Fibroblast of skin of left biceps (primary cell): ENCODE results near the gene JAG1.

Source experiments
- DNase-seq, 2 experiments: peaks; one replicate each; pipeline ENCODE4 v3.0.0-alpha.2; 2013; ENCODE audit warnings: low read depth in 2 of 2

Gene JAG1

DNA sequence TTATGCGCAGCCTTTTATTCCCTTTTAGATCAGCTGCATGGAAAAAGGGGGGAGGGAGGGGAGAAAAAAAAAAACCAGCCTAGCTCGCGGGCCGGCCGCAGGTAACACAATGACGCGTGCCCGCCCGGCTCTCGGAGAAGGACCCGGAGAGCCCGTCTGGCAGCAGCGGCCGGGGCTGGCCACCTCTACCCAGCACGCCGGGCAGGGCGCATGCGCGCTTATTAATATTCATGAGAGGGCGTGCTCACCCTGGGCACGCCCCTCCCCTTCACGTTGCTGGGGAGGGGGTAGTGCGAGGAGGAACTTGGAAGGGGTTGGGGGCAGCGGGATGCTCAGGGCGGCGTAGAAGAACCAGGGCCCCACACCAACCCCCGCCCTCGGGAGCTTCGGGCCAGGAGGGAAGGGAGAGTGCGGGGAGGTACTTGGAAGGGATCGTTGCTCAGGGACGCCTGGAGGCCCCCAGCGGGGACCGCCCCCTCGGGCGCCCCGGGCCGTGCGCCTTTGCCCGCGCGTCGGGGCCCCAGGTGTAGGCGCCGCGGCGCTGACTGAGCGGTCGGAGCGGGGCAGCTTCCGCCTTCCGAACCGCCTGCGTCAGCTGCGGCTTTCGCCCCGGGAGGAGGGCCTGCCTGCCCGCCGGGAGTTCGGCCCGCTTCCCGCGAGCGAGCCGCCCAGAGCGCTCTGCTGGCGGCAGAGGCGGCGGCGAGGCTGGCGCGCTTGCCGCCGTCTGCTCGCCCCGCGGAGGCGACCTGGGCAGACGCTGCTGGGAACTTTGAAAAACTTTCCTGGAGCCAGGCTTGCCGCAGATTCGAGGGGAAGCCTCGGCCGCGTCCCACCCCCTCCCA, at the start of gene JAG1:
JAG1 (minus strand) TSS at position 158 of the 842 bp plus-strand sequence. CDS start 469 bp downstream, outside the sequence.
- DNase-seq, result peak; percentile 86 to 87

DNA sequence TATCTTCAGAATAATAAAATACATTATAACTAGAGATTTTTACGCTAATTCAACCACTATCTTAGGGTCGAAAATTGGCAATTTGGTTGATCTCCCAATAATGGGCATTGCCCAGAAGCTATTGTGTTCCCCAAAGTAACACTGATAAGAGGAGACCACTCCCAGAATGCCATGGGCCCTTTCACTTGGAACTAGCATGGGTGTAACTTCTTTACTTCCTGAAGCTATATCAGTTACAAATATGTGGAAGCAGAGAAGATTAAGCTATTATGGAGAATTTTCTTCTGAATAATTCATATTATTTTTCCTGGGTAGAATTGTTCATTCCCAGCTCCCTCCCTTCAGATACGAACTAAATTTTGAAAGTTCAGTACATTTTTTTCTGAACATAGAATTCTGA, 48.2 kb upstream of the JAG1 start:
- DNase-seq, result no peak

DNA sequence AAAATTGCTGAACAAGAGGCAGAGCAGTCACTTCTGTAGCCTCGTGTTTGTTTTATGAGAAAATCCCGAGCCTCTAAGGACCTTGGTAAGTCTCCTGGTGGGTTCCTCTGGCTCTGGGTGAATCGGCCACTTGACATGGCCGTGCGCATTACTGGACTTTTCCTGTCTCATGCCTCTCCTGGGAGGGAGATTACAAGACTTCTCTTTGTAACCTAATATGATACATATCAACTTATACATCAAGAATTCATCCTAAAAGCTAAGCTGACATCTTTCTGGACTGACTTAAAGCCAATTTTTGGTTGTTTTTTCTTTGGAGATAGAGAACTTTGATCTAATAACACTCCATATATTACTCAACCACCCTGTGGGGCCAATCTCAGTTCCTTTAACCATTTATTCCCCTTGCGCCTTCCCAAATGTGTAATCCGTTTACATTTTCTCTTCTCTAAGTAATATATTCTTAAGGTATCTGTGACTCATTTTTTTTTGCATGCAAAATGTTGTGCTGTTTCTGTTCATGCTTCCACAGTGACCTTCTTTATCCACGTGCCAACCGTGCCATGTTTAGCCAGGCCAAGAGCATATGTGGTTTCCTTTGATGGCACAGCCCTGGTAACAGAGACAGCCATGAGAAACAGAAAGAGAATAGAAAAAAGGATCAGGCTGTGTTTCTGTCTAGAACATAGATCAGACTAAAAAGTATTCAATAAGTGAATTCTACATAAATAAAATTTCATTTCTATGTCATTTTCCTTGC, 47.5 kb upstream of the JAG1 start:
- DNase-seq, result no peak

DNA sequence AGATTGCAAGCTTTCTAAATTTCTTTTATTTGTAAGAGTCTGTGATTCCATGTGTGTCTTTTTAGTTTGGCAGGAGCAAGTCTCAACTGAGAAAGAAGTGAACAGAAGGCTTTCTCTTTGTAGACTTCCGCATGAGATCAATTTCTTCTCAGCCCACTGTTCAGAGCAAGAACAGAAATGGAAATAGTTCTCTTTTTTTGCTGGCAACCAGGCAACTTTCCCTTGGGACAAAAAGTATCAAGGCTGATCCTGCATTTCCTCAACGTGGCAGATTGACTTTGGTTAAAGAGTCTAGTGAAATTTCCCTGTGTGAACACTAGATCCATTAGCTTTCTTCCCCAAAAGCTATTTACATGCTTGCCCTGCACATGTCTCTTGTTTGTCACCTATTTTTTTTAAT, 46.8 kb upstream of the JAG1 start:
- no peak for DNase-seq

DNA sequence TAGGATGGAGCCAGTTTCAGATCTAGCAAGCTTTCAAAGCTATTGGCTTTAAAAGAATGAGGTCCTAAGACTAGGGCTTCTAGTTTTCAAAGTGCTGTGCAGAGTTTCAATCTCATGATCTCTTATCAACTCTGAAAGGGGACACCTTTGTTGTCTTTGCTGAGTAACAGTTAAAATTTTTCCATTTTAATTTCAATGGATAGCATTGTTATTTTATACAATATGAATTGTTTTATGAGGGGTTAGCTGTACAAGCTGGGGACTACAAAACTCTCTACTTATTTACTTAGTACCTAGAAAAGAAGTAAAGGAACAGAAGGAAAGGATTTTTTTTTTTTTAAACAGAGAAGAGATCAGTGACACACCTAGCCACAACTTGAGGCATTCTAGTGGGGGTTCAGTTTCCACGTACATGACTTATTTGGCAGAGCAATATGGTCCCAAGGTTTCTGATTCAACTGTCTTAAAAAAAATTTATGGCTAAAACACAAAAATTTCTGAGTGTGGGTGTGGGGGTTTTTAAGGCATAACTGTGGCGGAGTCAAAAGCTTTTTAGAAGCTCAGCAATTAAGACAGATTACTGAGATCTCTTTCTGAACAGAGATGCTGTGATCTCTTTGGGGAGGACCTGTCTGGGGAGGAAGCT, 46.1 kb upstream of the JAG1 start:
- no peak for DNase-seq

DNA sequence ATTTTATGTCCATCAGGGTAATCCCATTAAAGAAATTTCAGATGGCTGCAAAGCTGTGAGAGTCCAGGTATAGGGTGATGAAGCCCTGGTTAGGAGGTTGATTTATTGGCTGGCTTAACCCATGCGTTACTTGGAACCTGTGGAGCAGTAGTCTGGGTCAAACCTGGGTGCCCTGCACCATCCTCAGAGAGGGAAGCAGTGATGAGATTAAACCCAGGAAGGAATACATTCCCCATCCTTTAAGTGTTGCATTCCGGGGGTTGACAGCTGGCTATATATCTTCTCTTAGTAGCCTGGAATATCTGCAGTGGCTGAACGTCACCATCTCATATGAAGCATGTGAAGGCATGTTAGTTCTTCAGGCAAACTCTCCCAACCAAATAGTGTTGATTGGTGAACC, 44.9 kb upstream of the JAG1 start:
- no peak for DNase-seq

DNA sequence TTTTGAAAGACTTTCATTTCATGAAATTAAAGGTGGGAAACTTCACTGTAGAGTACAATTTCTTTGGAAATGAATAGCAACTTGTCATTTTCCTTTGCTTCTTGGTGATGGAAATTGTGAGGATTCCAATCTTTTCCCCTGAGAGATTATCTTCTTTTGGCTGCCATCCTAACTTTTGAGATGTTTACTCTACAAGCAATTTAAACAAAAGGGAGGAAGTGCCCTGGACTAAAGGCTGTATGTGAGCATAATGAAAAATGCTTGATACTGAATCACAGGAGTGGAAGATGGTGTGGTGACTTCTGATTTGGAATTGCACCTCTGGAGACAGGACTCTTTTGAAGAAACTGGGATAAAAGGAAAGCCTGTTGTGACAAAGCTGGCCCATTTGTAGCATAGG, 43.1 kb upstream of the JAG1 start:
- DNase-seq, result peak; percentile 13 to 17

DNA sequence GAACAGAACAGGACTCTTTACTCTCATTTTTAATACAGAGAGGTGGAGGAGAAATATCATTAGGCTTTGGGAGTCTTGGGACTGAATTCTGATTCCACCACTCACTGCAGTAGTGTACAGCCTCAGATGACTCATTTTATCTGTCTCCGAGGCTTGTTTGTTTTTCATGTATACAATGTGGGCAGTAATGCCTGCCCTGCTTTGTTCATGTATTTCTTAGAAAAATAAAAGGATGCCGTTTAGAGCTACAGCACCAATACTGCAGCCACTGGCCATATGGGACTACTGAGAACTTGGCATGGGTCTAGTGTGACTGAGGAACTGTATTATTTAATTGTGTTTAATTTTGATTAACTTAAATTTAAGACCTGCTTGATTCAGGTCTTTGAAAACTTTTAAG, 41.2 kb upstream of the JAG1 start:
- no peak for DNase-seq

DNA sequence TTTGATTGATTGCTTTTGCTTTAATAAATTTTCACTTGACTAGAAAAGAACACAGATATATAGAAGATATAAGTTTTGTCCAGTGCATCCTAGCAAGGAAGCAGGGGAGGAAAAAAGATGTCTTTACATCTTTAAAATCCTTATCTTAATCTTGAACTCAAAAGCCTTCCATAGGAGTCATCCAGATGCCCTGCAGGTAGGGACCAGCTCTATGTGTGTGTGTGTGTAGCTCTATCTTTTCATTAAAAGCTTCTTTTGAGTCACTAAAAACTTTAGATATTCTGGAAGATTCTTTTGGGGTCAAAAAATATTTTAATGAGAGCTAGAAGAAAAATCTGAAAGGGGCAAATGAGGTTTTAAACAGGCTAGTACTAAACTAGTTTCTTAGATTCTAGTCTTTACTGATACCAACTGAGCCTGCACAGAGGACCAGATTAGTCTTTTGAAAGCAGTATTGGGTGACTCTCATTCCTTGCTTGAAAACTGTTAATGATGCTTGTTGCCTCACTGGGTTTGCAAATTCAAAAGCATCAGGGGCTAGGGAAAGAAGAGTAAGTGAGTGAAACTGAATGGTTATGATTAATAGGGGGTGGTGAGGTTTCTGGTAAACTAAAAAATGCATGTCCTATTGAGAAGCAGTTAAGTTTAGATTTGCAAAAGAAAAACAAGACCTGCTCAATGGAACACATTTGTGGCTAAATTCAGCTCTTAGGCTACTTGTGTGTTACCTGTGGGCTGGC, 40.6 kb upstream of the JAG1 start:
- no peak for DNase-seq

DNA sequence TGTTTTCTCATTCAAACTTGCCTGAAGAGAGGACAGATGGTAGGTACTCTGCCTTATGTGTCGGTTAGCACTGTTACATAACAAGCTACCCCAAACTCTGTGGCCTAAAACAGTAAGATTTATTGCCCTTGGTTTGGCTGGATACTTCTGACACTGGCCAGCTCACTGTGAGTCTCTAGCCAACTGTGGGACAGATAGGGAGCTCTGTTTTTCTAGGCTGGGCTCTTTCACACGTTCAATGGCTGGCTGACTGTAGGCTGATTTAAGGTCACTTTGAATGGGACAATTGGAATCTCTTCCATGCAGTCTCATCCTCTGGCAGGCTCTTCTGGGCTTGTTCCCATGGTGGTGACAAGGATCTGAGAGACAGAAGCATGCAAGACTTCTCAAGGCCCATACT, 39.4 kb upstream of the JAG1 start:
- DNase-seq, result no peak

DNA sequence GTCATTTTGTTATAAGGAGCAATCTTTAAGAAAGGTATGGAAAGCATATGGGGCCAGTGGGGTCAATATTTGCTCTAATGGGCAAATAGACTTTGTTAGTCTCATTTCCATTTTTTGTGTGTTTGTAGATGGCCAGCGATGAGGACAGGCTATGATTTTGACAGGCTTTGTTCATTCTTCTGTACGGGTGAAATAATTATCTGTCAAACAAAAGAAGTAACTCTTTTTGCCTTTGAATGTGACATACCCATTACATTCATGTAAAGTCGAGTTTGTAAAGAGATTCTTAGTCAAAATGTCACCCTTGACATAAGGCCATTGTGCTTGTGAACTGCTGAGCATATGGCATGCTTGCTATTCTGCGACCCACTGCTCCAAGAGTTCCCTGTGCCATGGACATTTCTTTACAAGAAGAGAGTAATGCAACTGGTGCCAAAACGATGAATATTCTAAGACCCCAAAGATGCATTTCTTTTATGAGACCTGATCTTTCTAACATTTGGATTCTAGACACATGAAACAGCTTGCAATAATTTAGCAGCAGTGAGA, 38.2 kb upstream of the JAG1 start:
- DNase-seq, result no peak

DNA sequence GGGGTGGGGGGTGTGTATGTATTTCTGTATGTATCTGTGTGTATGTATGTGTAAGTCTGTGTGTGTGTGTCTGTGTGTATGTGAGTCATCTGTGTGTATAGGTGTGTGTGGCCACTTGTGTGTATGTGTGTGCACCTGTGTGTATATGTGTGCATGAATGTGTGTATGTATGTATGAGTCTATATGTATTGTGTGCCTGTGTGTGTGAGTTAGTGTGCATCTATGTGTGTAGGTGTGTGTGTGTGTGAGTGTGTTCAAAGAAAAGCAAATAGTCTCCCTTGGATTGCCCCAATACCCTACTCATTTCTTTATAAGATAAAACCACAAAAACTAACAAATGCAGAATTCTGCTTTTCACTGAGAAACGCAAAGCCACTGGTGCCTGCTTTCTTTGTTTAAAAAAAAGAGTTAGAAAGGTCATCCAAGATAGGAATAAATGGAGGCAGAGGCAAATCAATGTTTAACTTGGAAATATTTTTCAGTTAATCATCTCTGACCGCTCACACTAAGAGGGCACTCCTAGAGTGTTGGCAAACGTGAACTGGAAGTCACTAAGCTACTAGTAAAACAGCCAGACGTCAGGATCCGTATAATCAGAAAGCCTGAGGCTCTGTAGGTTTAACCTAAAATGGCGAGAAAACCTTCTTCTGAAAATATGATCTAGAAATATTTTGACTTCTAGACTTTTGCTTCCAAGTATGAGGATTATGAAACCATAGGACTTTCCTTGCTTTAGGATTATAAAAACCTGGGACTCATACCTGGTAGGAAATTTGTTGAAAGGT, 37.4 kb upstream of the JAG1 start:
- no peak for DNase-seq

DNA sequence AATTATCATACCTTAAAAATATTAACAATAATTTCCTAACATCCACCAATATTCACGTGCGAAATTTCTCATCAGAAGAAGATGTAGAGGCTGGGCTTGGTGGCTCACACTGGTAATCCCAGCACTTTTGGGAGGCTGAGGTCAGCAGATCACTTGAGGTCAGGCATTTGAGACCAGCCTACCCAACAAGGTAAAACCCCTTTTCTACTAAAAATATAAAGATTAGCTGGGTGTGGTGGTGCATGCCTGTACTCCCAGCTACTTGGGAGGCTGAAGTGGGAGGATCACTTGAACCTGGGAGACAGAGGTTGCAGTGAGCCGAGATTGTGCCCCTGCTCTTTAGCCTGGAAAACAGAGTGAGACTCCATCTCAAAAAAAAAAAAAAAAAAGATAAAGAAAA, 36.1 kb upstream of the JAG1 start:
- no peak for DNase-seq

DNA sequence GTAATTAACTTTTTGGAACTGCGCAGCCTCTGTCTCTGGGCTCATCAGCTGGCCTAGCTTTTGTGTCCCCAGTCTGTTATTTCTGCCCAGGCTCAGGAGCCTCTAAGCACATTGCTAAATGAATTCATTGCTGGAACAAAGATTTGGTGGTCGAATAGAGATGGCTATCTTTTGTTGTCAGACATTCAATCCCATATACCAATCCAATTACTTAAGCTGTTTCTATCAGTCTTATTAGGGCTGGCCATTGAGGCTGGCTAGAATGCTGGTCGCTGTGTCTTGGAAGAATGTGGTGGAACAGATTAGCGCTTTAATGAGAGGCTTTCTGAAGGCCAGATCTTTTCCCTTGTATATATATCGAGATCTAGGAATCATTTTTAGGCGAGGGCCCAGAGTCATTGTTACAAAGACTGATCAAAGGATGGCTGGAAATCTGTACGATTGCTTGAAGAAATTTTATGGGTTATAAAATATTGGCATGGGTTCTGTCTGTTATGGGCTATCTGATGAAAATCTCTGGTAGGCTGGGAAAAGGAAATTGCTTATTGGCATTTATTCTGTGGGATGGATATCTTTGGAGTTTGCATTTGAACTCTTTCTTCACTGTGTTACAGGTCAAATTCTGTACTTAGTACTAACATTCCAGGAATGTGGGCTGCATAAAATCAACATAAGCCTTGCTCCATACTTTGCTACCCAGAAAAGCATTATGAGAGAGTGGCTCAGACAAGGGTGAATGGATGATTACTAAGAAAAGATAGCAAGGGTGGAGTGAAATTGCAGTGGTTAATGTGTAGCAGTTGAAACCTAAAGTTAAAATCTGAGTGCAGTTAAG, 34.8 kb upstream of the JAG1 start:
- DNase-seq, result peak; percentile 26 to 41

DNA sequence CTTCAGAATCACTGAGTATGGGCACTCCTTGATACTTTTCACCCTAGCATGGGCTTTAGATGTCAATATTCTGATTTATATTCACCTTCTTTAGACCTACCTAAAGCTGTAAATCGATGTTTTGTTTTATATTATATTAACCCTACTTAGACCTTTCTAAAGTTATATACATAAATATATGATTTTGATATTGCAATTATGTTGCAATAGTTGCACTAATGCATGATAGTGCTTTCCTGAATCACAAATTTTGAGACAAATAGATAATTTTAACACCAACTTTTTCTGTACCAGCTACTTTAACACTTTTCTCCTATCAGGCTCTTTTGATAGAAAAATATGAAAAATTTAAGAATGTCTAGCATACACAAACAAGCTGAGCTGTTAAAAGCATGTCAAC, 34.0 kb upstream of the JAG1 start:
- no peak for DNase-seq

DNA sequence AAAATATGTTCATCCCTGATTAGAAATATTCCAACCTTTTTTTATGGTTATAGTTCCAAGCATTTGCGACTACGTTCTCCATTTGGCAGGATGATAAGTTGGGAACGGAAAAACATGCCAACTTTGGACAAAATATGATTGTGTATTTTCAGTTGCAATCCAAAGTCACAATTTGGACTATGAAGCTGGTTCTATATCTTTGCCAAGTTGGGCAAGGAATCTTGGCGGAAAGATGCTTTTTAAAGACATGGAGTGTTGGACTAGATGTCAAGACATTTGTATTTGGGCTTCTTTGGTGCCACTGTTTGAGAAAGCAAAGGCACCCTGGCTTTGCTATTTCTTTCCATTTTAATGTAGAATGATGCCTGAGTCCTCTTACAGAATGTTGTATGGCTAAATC, 33.3 kb upstream of the JAG1 start:
- DNase-seq, result no peak

DNA sequence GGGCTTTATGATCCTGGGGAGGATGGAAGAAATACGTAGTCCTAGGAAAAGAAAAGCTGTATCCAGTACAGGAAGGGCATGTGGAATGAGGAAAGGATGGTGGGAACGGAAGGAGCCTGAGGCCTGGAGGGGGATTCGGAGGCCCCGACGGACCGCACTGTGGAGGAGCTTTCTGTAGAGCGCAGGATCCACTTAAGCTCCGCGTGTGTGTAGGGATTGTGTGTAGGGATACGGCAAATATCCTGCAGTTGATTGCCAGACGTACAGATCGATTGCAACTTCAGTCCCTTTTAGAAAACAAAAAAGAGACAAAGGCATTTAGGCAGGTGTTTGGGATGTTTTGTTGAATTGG, 32.6 kb upstream of the JAG1 start:
- no peak for DNase-seq

DNA sequence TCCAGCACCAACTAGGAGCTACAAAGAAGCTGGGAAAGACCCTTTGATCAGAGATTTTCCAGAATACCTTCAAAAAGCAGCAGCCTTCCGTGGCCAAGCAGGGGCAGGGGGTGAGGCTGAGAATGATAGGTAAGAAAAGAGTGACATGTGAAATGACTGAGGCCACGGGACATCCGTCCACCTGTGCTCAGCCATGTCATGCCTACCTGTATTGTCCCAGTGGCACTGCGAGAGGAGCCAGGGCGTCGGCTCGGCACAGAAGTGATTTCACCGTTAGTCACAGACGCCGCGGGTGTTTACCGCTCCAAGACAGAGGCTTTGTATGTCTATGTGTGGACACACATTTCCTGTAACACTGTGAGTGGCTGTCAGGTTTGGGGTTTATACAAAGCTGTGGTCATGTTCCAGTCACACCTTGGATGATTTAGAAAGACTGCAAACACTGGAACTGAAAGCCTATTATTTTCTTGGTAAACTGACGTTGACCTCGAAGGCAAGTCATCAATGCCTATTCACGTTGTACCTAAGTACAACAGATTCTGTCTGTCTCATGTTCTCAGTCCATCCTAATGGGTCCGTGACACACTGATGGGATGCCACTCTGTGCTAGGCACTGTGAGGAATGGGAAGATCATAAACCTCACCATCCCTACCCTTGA, 32.1 kb upstream of the JAG1 start:
- no peak for DNase-seq

DNA sequence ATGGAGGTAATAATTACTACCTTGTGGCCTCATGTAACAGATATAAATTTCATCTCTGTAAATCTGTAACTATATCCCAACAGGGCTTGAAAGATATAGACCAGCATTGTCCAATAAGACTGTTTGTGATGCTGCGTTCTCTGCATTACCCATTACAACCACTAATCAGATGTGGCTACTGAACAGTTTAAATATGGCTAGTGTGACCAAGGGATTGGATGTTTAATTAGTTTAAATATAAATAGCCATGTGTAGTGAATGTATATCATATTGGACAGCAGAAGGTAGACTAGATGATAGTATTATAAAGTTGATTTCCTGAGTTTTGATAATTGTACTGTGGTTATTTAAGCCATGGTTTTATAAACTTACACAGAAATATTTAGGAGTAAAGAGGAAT, 27.8 kb upstream of the JAG1 start:
- no peak for DNase-seq

DNA sequence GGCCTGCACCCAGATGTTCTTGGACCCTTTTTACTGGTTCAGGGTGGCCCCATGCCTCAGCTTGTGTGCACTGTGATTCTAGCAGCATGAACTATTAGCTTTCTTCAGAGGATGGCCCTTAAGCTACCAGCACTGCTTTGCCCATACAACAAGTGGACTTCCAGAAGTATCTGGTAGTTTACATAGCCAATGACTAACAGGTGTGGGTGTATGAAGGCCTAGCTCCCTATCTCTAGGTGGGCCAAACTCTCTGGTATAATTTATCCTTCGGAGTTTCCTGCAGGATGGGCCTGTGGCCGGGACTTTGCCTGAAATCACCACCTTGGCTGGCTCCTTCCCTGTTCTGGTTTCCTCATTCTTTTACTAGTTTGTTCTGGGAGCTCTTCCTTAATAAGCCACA, 26.1 kb upstream of the JAG1 start:
- DNase-seq, result no peak
